BJ (cell line): ENCODE data around the gene POLR2L. TPM values are rescaled to one million over a fixed set of nuclear protein-coding genes. Genes with fewer than 3 reads are reported as not detected.

Experiments used
- CTCF ChIA-PET: fragments of 350-600 bp; formaldehyde crosslinking; extraction: SDS; loops from one replicate; lab custom pipeline; 2021; ENCODE audit warnings: antibody characterized with exemption, inconsistent platforms; lab: Yijun Ruan, JAX
- POLR2A ChIA-PET: fragments of 300-600 bp; sonication (Branson Sonifier 250); formaldehyde crosslinking; extraction: SDS; loops from one replicate; lab custom pipeline; 2021; ENCODE audit warnings: antibody characterized with exemption; lab: Charles Lee
- DNase-seq: peaks from one replicate; pipeline ENCODE4 v3.0.0-alpha.2; 2011; ENCODE audit warnings: low read depth
- H3K27me3 ChIP-seq: 2 replicates; pipeline ENCODE4 v1.6.0; 2011; ENCODE audit warnings: low read length; ENCODE audit not compliant: control insufficient read depth, insufficient read depth
- H3K36me3 ChIP-seq: 2 replicates; pipeline ENCODE4 v1.5.1; 2011; ENCODE audit warnings: low read length; ENCODE audit not compliant: control insufficient read depth, insufficient read depth
- H3K4me3 ChIP-seq: 2 replicates; pipeline ENCODE4 v1.5.1; 2011; ENCODE audit warnings: low read depth, mild to moderate bottlenecking, control low read depth, low read length
- polyA plus RNA-seq: library from polyadenylated mRNA; depleted of rRNA; stranded (reverse); fragments of >200 nt; gene quantifications from 2 replicates; pipeline ENCODE4 v1.2.3, GENCODE V29; 2011
- TF ChIP-seq, protein P1 (sequence below): IDR thresholded peaks from 2 replicates; pipeline ENCODE4 v1.5.1; 2011; ENCODE audit warnings: low read depth, mild to moderate bottlenecking, control low read depth, inconsistent platforms, low read length, moderate library complexity; ENCODE audit not compliant: insufficient read depth

Gene POLR2L
- polyA plus RNA-seq, 1 experiment, result 734 TPM

DNA sequence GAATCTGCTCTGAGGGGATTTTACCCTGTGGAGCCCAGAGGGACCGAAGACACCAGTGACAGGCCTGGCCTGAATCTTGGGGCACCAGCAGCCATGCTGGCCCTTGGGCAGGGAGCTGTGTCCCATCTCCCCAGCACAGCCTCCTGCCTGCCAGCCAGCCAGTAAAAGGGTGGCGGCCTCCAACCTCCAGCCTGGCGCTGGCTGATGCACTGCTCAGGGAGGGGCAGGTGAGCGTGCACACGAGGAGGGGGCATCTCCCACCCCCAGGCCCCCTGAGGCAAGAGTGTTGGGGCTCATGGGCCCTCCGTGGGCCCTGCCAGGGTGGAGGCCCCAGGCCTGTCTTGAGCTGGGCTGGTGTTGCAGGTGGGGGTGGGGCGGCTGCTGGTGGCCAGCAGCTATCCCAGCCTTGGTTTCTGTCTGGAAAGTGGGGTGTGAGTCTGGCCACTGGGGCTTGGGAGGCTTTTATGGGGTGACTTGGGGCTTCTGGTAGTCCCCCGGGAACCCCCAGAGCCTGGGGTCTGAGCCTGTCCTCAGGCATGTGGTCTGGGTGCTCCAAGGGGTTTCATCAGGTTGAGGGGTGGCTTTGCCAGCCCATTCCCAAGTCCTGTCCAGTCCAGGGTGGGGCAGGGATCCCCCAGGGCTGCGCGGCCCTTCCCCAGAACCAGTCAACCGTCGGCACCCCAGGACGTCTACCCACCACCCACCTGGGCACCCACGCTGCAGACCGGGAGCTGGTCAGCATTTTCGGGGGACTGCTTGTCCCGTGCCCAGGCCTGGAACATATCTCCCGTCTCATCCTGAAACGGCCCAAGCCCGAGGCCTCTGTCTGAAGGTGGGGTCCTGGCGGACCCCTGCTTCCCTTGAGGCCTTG is 18.1 kb upstream of the POLR2L start:
- TF ChIP-seq, protein P1, sequence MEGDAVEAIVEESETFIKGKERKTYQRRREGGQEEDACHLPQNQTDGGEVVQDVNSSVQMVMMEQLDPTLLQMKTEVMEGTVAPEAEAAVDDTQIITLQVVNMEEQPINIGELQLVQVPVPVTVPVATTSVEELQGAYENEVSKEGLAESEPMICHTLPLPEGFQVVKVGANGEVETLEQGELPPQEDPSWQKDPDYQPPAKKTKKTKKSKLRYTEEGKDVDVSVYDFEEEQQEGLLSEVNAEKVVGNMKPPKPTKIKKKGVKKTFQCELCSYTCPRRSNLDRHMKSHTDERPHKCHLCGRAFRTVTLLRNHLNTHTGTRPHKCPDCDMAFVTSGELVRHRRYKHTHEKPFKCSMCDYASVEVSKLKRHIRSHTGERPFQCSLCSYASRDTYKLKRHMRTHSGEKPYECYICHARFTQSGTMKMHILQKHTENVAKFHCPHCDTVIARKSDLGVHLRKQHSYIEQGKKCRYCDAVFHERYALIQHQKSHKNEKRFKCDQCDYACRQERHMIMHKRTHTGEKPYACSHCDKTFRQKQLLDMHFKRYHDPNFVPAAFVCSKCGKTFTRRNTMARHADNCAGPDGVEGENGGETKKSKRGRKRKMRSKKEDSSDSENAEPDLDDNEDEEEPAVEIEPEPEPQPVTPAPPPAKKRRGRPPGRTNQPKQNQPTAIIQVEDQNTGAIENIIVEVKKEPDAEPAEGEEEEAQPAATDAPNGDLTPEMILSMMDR, result no peak
- CTCF ChIA-PET, result interaction anchor here (0.9 to 1.8 kb wide), 4 partner anchors 10 to 16 kb away, joined by 3 to 10 read pairs (median 4); no protein-coding TSS in a partner anchor
- H3K27me3 ChIP-seq, result no peaks in the 10 kb centered on the region
- no peak overlapping the region for H3K4me3 ChIP-seq
- no peak for DNase-seq
- POLR2A ChIA-PET, result no interaction called here
- H3K36me3 ChIP-seq, result peaks cover 16% of the 10 kb centered on the region

DNA sequence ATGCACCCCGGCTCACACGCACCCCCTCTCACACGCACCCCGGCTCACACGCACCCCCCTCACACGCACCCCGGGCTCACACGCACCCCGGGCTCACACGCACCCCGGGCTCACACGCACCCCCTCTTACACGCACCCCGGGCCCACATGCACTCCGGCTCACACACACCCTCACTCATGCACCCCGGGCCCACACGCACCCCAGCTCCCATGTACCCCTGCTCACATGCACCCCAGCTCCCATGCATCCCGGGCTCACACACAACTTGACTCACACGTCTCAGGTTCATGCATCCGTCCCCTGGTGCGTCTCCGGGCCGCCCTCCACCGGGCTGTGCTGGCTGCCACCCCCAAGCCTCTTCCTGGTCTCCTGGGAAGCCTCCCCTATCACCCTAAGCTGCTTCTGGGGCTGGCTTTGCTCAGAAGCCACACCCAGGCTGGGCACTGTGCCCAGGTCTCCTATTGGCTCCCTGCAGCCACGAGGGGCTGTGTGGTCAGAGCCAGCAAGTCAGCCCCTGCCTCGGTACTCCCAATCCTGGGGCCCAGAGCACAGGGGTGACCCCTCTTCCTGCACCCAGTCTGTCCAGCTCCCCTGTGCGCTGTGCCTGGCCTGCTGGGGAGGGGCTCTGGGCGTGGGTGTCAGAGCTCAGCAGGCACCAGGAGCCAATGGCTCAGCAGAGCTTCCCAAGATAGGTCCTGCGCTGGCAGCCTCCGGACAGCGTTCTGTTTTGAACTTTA is 17.2 kb upstream of the POLR2L start:
- H3K27me3 ChIP-seq, result no peaks in the 10 kb centered on the region
- no peak for DNase-seq
- TF ChIP-seq, protein P1, result no peak
- peaks cover 14% of the 10 kb centered on the region for H3K36me3 ChIP-seq
- CTCF ChIA-PET, result interaction anchor here (1.0 to 1.8 kb wide), 4 partner anchors 11 to 192 kb away, joined by 3 to 10 read pairs (median 4); no protein-coding TSS in a partner anchor
- no peak overlapping the region for H3K4me3 ChIP-seq
- POLR2A ChIA-PET, result no interaction called here

DNA sequence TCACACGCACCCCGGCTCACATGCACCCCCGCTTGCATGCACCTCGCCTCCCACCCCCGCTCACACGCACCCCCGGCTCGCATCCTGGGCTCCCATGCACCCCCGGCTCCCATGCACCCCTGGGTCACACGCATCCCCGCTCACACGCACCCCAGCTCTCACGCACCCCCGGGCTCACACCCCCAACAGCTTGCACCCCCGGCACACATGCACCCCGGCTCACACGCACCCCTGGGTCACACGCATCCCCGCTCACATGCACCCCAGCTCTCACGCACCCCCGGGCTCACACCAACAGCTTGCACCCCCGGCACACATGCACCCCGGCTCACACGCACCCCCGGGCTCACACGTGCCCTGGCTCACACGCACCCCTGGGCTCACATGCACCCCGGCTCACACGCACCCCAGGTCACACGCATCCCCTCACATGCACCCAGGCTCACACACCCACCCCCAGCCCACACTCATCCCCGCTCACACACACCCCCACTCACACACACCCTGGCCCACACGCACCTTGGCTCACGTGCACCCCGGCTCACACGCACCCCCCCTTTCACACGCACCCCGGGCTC is 16.5 kb upstream of the POLR2L start:
- TF ChIP-seq, protein P1, result no peak
- ChIA-PET CTCF (interaction anchor here (1.0 to 1.8 kb wide), 3 partner anchors 10 to 193 kb away, joined by 3 to 10 read pairs (median 5); no protein-coding TSS in a partner anchor), POLR2A (no interaction called here)
- no peak for DNase-seq
- no peaks in the 10 kb centered on the region for H3K27me3 ChIP-seq
- H3K36me3 ChIP-seq, result peaks cover 9% of the 10 kb centered on the region
- no peak overlapping the region for H3K4me3 ChIP-seq

DNA sequence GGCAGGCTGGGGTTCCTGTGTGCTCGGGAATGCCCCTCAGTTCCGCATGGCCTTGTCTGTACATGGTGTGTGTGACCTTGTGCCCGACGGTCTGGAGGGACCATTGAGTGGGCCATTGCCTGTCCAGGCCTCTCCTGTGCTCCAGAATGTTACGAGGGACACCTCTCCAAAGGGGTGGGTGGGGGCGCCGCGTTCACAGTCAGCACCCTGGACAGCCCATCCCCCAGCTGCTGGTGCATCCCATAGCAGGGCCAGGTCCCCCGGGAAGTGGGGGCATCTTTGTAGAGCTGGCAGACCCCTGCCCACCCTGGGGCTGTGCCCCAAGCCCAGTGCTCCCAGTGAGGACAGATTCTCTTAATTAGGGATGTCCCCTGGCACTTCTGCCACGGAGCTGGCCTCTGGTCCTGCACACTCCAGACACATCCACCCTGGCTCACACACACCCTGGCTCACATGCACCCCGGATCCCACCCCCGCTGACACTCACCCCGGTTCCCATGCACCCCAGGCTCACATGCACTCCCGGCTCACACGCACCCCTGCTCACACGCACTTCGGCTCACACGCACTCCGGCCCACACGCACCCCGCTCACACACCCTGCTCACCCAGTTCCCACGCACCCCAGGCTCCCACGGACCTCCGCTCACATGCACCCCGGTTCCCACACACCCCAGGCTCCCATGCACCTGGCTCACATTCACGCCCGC is 15.9 kb upstream of the POLR2L start:
- Histone ChIP-seq H3K4me3 (no peak overlapping the region), H3K27me3 (no peaks in the 10 kb centered on the region), H3K36me3 (peaks cover 7% of the 10 kb centered on the region)
- ChIA-PET CTCF (interaction anchor here (2.0 kb wide), 1 partner anchor 10 kb away, joined by 9 read pairs; no protein-coding TSS in a partner anchor), POLR2A (no interaction called here)
- DNase-seq, result no peak
- TF ChIP-seq, protein P1, result no peak
